K562 (cell line): ENCODE measurements around the gene HK2. TPM values are rescaled to one million over a fixed set of nuclear protein-coding genes. Genes with fewer than 3 reads are reported as not detected.

Experiments used
- ATAC-seq: fragments of 200-7000 bp; cut with Tn5 transposase; 3 replicates; pipeline ENCODE4 v1.9.1; 2020; ENCODE audit warnings: moderate library complexity
- BruUV-seq: library from RNA; stranded (reverse); fragments of 400-500 nt; replicated peaks from 2 replicates; lab custom pipeline; 2021; lab: Mats Ljungman, UMichigan
- CTCF ChIA-PET: fragments of 300-600 bp; formaldehyde crosslinking; extraction: SDS; loops from one replicate; lab custom pipeline; 2021; ENCODE audit warnings: low intra/inter-chr PET ratio; lab: Yijun Ruan, JAX
- POLR2A ChIA-PET: fragments of 300-600, 350-650 bp; sonication (Branson Sonifier 250); formaldehyde crosslinking; extraction: SDS; loops from one replicate; lab custom pipeline; 2021; ENCODE audit warnings: antibody characterized with exemption, inconsistent platforms; lab: Yijun Ruan, JAX
- DNase-seq, 4 experiments: peaks; one replicate each; pipeline versions ENCODE4 v3.0.0 to v3.0.0-alpha.2; 2011 to 2018; ENCODE audit warnings: low spot score in 3 of 4, mixed read lengths in 3 of 4; ENCODE audit errors: extremely low read depth in 1 of 4
- FAIRE-seq: peaks from 2 replicates; lab custom pipeline; 2011; peaks lifted over from hg19 to GRCh38; lab: Jason Lieb, UNC
- H2AFZ ChIP-seq: 2 replicates; pipeline ENCODE4 v1.6.0; 2011; ENCODE audit warnings: low read depth, low read length, control low read depth, inconsistent platforms
- H3K27ac ChIP-seq: fragments of 200-600 bp; 3 replicates; pipeline ENCODE4 v1.8.0; 2011; ENCODE audit warnings: low read depth, mild to moderate bottlenecking, control low read depth, inconsistent platforms, low read length, moderate library complexity, mixed read lengths; ENCODE audit errors: extremely low read depth
- H3K27me3 ChIP-seq, 2 experiments: fragments of 300-600 bp in 1 of 2; 2 replicates in 1 of 2; 3 replicates in 1 of 2; pipeline versions ENCODE4 v1.6.0 to v1.8.0; 2011; ENCODE audit warnings: inconsistent platforms in 2 of 2, low read length in 2 of 2, mild to moderate bottlenecking in 1 of 2, mixed read lengths in 1 of 2, moderate library complexity in 1 of 2; ENCODE audit not compliant: control insufficient read depth in 2 of 2, insufficient read depth in 2 of 2
- H3K36me3 ChIP-seq: fragments of 300-600 bp; 3 replicates; pipeline ENCODE4 v1.8.0; 2011; ENCODE audit warnings: mild to moderate bottlenecking, low read length, inconsistent platforms; ENCODE audit not compliant: control insufficient read depth, insufficient read depth
- H3K4me1 ChIP-seq, 2 experiments: fragments of 200-600 bp in 1 of 2; replicated peaks in 1 of 2; 2 replicates in 1 of 2; 3 replicates in 1 of 2; pipeline versions ENCODE4 v1.5.1 to v1.8.0; 2011; ENCODE audit warnings: inconsistent platforms in 2 of 2, low read length in 2 of 2, mild to moderate bottlenecking in 1 of 2, mixed read lengths in 1 of 2, moderate library complexity in 1 of 2; ENCODE audit not compliant: control insufficient read depth in 2 of 2, insufficient read depth in 2 of 2
- H3K4me2 ChIP-seq: 2 replicates; pipeline ENCODE4 v1.6.1; 2011; ENCODE audit warnings: low read length, control low read depth, inconsistent platforms, mixed read lengths; ENCODE audit not compliant: insufficient read depth
- H3K4me3 ChIP-seq: fragments of 200-600 bp; sonication (generic), shearing (Covaris generic); 2 replicates; pipeline ENCODE4 v1.5.1; 2016; ENCODE audit warnings: control low read depth, inconsistent platforms
- H3K79me2 ChIP-seq: fragments of 200-600 bp; 3 replicates; pipeline ENCODE4 v1.8.0; 2011; ENCODE audit warnings: low read length, inconsistent platforms; ENCODE audit not compliant: control insufficient read depth, insufficient read depth
- H3K9ac ChIP-seq, 2 experiments: 2 replicates each; pipeline versions ENCODE4 v1.6.0 to v1.6.1; 2011; ENCODE audit warnings: low read depth in 2 of 2, low read length in 2 of 2, control low read depth in 1 of 2, inconsistent platforms in 1 of 2, mild to moderate bottlenecking in 1 of 2, mixed read lengths in 1 of 2; ENCODE audit not compliant: insufficient read depth in 1 of 2
- H3K9me1 ChIP-seq: one replicate; pipeline ENCODE4 v1.6.0; 2011; ENCODE audit warnings: inconsistent platforms, mild to moderate bottlenecking, low read length, moderate library complexity; ENCODE audit not compliant: control insufficient read depth, insufficient read depth
- H3K9me3 ChIP-seq: replicated peaks from 2 replicates; pipeline ENCODE4 v1.5.1; 2011; ENCODE audit warnings: low read depth, low read length, inconsistent platforms; ENCODE audit not compliant: control insufficient read depth, insufficient read depth
- H4K20me1 ChIP-seq: replicated peaks from 2 replicates; pipeline ENCODE4 v1.6.1; 2011; ENCODE audit warnings: low read length, inconsistent platforms, mixed read lengths; ENCODE audit not compliant: control insufficient read depth, insufficient read depth
- ARHGAP35 ChIP-seq: fragments of 450-650 bp; IDR thresholded peaks from 2 replicates; pipeline ENCODE4 v1.6.1; 2018; ENCODE audit not compliant: partially characterized antibody
- BCOR ChIP-seq: fragments of 450-650 bp; IDR thresholded peaks from 2 replicates; pipeline ENCODE4 v1.6.1; 2016
- CBFA2T3 ChIP-seq: fragments of 450-650 bp; IDR thresholded peaks from 2 replicates; pipeline ENCODE4 v1.6.1; 2017
- FOXJ3 ChIP-seq: sonication (generic); formaldehyde crosslinking; IDR thresholded peaks from 2 replicates; pipeline ENCODE4 v1.4.0; 2020; ENCODE audit warnings: mild to moderate bottlenecking, missing genetic modification reagents
- PPARD ChIP-seq: fragments of 250-450 bp; sonication (Bioruptor Pico); IDR thresholded peaks from 2 replicates; pipeline ENCODE4 v1.8.0; 2022; ENCODE audit warnings: inconsistent platforms, mild to moderate bottlenecking, moderate library complexity
- TAL1 ChIP-seq: fragments of 450-650 bp; IDR thresholded peaks from 2 replicates; pipeline ENCODE4 v1.6.1; 2016; ENCODE audit warnings: mild to moderate bottlenecking
- TCF3 ChIP-seq: sonication (generic); formaldehyde crosslinking; IDR thresholded peaks from 2 replicates; pipeline ENCODE4 v1.4.0; 2020; ENCODE audit warnings: mild to moderate bottlenecking, missing genetic modification reagents
- ZNF253 ChIP-seq: fragments of 250-450 bp; sonication (Bioruptor Pico); conservative IDR thresholded peaks from 2 replicates; pipeline ENCODE4 v1.6.1; 2021; ENCODE audit warnings: mild to moderate bottlenecking
- WGBS: fragments of 100-300 bp; shearing (Covaris generic); methylation state at CpG from one replicate; pipeline ENCODE4 v1.1.6; 2016; ENCODE audit warnings: low coverage, mixed read lengths; ENCODE audit not compliant: insufficient coverage; ENCODE audit errors: missing lambda C conversion rate; 5-methylcytosine and 5-hydroxymethylcytosine counted together
- in situ Hi-C: fragments of 300-500 bp; cut with MboI; formaldehyde crosslinking; loops from 4 replicates; pipeline ENCODE4 v1.15.0; 2018; ENCODE audit warnings: inconsistent platforms, mixed read lengths
- intact Hi-C: fragments of 100-400 bp; cut with micrococcal nuclease; formaldehyde crosslinking; loops from 2 replicates; pipeline ENCODE4 v1.14.2; 2022
- polyA plus RNA-seq, 8 experiments: library from polyadenylated mRNA; depleted of rRNA in 4 of 8; stranded (reverse) in 5 of 8; unstranded in 3 of 8; fragments of >200 nt; fragmentation: Nextera tagmentation in 2 of 8; fragmentation: Illumina TruSeq in 1 of 8; extraction: Ambion mirVana in 2 of 8; extraction: Trizol in 1 of 8; gene quantifications; 2 replicates each; pipeline versions ENCODE4 v1.2.1 to v1.2.3, GENCODE V29; 2011 to 2014; ENCODE audit warnings: inconsistent platforms in 1 of 8, missing spikeins in 1 of 8
- total RNA-seq, 7 experiments: library from RNA; depleted of rRNA in 6 of 7; stranded (reverse); fragments of >200 nt in 6 of 7; fragmentation: Illumina TruSeq in 2 of 7; extraction: Trizol in 2 of 7; gene quantifications; 2 replicates each; pipeline versions ENCODE4 v1.2.1 to v1.2.3, GENCODE V29; 2011 to 2021; ENCODE audit warnings: low replicate concordance in 1 of 7
- TF ChIP-seq, protein P1 (sequence below): sonication (generic); formaldehyde crosslinking; IDR thresholded peaks from 2 replicates; pipeline ENCODE4 v1.8.1; 2023; ENCODE audit warnings: missing genetic modification reagents, mild to moderate bottlenecking, borderline replicate concordance

HK2 gene
- total and polyA plus RNA-seq, 9 of the 15 experiments (the other 6 are each of a cell fraction or from before 2014, with no cell fraction given) = 4.7 to 56.0 (median 19.9) TPM

DNA sequence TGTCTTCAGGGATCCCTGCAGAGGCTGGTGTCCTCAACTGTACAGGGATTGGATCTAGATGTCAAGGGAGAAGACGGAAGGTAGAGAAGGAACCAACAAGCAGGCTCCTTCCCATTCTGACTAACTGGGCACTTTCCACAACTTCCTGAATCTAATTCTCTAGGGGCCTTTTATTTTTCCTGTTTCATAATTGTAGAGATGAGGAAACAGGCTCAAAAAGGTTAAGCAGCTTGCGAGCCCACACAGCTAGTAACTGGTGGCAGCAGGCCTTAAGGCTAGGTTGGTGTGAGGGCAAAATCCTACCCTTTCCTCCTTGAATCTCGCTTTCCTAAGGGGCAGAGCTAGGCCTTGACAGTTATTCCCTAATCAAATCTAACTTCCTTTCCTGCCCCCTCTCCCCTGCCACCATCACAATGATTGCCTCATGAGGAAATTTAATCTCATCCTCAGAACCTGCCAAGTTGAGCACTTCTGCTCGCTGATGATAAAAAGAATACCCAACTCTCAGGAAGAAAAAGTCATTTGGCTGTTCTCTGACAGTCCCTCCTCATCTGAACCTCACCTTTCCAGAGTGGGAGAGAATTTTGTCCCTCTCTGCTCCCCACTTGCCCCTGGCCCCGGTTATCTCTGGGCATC is 88.8 kb downstream of the HK2 start:
- no peak for DNase-seq
- Histone ChIP-seq H3K9me1 (no peaks in the 10 kb centered on the region), H3K36me3 (no peaks in the 10 kb centered on the region), H3K4me3 (no peak overlapping the region), H3K4me2 (no peak overlapping the region), H3K9ac (no peak overlapping the region), H3K27ac (no peak overlapping the region), H3K27me3 (peaks cover 0 to 33% of the 10 kb centered on the region in 2 experiments; a peak in 3 of 5 replicates), H3K79me2 (no peaks in the 10 kb centered on the region), H2AFZ (no peak overlapping the region), H3K4me1 (peaks cover 4 to 6% of the 10 kb centered on the region in 2 experiments; a peak in 2 of 5 replicates), H3K9me3 (no peaks in the 10 kb centered on the region), H4K20me1 (no peaks in the 10 kb centered on the region)
- no peak for ATAC-seq
- no TSS peak for BruUV-seq
- ChIA-PET POLR2A (interaction anchor here (1.1 kb wide), 1 partner anchor 12 kb away, joined by 3 read pairs; no protein-coding TSS in a partner anchor), CTCF (no interaction called here)
- no peak for FAIRE-seq
- WGBS = 9% methylated on average over 3 of the region's 5 CpGs
- no peak for TF ChIP-seq ZNF253
- TF ChIP-seq TAL1 = peak; percentile 9; the same call in 1 of the 2 replicates
- peak; percentile 52 for TF ChIP-seq TCF3 (CRISPR knock-in tag)
- no peak for TF ChIP-seq PPARD
- no peak for TF ChIP-seq BCOR
- no peak for TF ChIP-seq FOXJ3 (CRISPR knock-in tag)
- TF ChIP-seq CBFA2T3 = peak; percentile 36; the same call in 1 of the 2 replicates
- TF ChIP-seq, protein P1, sequence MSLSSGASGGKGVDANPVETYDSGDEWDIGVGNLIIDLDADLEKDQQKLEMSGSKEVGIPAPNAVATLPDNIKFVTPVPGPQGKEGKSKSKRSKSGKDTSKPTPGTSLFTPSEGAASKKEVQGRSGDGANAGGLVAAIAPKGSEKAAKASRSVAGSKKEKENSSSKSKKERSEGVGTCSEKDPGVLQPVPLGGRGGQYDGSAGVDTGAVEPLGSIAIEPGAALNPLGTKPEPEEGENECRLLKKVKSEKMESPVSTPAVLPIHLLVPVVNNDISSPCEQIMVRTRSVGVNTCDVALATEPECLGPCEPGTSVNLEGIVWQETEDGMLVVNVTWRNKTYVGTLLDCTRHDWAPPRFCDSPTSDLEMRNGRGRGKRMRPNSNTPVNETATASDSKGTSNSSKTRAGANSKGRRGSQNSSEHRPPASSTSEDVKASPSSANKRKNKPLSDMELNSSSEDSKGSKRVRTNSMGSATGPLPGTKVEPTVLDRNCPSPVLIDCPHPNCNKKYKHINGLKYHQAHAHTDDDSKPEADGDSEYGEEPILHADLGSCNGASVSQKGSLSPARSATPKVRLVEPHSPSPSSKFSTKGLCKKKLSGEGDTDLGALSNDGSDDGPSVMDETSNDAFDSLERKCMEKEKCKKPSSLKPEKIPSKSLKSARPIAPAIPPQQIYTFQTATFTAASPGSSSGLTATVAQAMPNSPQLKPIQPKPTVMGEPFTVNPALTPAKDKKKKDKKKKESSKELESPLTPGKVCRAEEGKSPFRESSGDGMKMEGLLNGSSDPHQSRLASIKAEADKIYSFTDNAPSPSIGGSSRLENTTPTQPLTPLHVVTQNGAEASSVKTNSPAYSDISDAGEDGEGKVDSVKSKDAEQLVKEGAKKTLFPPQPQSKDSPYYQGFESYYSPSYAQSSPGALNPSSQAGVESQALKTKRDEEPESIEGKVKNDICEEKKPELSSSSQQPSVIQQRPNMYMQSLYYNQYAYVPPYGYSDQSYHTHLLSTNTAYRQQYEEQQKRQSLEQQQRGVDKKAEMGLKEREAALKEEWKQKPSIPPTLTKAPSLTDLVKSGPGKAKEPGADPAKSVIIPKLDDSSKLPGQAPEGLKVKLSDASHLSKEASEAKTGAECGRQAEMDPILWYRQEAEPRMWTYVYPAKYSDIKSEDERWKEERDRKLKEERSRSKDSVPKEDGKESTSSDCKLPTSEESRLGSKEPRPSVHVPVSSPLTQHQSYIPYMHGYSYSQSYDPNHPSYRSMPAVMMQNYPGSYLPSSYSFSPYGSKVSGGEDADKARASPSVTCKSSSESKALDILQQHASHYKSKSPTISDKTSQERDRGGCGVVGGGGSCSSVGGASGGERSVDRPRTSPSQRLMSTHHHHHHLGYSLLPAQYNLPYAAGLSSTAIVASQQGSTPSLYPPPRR (CRISPR knock-in tag) = no peak
- no peak for TF ChIP-seq ARHGAP35
- intact Hi-C loops = loop anchor here (5.0 kb wide), 1 partner anchor 130 kb away; no protein-coding TSS in a partner anchor
- in situ Hi-C loops = no loop called here
